GM19395 (cell line): Measurements from ENCODE around the gene RECQL5.
A peak's percentile ranks its signal among the peaks of the same experiment; 100 is the strongest.
"Not testable (repeated sequence)": the region's sequence is repeated elsewhere in the genome, so short reads cannot be mapped to it uniquely, and the experiment has no call there.

Experiments used
- ATAC-seq: cut with Tn5 transposase; IDR thresholded peaks from one replicate; pipeline ENCODE4 v1.9.1; 2021; ENCODE audit warnings: mild to moderate bottlenecking, moderate library complexity; ENCODE audit not compliant: unreplicated experiment

The RECQL5 gene

DNA sequence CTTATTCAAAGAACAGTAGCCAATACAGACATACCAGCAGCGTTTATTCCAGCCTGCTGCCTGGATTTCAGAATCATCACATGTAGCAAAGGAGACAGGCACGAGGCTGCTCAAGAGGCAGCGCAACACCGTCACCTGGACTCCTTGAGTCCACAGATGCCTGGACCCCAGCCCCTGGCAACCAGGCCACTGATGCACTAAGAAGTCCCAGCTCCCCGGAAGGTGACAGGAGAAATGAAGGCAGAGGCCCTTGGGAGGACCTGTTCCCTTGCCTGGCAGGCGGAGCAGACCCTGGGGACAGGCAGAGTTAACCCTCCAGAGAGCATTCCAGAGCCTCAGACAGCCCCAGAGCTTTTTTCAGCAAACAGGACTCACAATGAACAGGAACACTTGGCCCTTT is 17.3 kb downstream of the RECQL5 start:
- no peak for ATAC-seq

- no peak for ATAC-seq
Observed at GRCh38 chr17:75647921-75648320, 19.0 kb downstream of the RECQL5 start.

DNA sequence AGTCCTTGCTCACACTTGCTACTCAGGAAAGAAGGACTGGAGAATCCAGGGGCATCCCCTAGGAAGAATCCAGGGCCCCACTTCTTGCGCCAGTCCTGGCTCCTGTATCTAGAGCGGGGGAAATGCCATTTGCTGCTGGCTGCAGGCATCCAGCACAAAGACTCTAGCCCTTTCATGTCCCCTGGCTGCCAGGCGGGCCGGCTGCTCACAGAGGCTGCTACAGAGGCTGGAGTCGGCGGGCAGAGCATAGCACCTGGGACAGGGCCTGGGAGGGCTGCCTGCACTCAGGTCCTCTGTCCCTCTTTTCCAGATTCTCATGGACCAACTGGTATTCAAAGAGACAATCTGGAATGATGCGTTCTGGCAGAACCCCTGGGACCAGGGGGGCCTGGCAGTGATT is 19.9 kb downstream of the RECQL5 start:
- ATAC-seq = no peak

DNA sequence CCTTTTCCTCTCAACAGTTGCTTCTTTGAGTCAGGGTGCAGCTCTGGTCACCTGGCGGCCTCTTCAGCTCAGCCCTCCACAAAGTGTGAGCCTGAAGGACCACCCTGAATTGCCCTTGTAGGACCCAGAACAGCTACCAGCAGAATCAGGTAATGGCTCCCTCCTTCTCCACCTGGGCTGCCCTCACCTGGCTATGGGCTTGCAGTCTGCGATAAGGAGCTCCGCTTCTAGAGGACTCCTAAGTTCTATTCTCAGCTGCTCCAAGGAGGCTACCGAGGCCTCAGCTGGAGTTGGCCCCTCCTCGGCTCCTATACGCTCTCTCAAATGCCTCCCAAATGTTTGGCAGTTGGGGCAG is 20.3 kb downstream of the RECQL5 start:
- peak; percentile 14 for ATAC-seq

GRCh38 chr17:75645889-75646637 is 20.9 kb downstream of the RECQL5 start:
- ATAC-seq = peak; percentile 85

DNA sequence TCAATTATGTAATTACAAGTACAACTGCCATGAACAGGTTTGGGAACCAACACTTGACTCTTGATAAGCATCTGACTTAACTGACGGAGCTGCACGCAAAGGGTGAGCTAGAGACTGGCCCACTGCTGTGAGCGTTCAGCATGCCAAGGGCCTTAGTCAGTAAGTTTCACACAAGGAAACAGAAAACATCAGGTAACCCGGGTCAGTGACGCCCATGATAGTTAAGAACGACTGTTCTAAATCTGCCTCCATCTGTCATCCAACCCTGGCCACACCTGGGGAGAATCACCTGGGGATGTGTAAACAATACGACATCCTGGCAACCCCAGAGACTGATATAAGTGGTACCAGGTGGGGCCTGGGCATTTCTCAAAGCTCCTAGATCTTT is 21.5 kb downstream of the RECQL5 start:
- ATAC-seq = no peak

DNA sequence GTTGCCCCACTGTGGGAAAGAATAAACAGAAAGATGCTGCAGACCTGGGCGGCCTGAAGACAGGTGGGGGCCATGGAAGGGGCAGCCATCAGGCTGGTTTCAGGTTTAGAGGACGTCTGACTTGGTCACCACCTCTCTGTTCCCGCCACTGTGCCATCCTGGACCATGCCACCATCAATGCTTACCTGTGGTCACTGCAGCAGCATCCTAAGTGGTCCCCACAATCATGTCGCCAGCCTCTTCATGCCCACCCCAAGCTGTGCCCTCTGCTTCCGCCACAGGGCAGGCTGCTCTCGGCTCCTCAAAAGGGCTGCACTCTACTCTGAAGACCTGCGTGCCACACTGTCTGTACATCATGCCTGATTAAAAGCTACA is 23.3 kb downstream of the RECQL5 start:
- ATAC-seq = no peak

GRCh38 chr17:75642784-75643642 is 23.9 kb downstream of the RECQL5 start:
- no peak for ATAC-seq

- no peak for ATAC-seq
Observed at GRCh38 chr17:75642182-75642783, 24.7 kb downstream of the RECQL5 start.

- no peak for ATAC-seq
Observed at GRCh38 chr17:75641343-75641742, 25.6 kb downstream of the RECQL5 start.

DNA sequence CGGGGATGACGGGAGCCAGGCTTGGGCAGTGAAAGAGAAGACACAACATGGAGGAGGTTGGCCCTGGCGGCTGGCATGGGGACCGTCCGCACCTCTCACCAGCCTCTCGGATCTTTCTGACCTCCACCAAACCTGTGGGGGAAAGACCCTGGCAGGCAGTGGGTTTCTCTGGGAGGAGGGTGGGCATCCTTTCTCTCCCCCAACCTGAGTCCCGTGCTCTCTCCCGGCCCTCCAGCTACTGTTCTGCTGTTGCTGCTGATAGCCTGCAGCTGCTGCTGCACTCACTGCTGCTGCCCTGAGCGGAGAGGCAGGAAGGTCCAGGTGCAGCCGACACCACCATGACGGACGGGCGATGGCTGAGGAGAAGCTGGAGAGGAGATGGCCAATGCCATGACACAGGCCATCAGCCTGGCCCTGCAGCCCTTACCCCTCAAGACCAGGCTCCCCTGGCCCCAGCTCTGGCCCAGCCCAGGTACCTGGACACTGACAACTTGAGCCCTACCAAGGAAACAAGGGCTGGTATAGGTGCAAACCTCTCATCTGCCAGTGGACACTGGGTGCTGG is 26.3 kb downstream of the RECQL5 start:
- no peak for ATAC-seq

DNA sequence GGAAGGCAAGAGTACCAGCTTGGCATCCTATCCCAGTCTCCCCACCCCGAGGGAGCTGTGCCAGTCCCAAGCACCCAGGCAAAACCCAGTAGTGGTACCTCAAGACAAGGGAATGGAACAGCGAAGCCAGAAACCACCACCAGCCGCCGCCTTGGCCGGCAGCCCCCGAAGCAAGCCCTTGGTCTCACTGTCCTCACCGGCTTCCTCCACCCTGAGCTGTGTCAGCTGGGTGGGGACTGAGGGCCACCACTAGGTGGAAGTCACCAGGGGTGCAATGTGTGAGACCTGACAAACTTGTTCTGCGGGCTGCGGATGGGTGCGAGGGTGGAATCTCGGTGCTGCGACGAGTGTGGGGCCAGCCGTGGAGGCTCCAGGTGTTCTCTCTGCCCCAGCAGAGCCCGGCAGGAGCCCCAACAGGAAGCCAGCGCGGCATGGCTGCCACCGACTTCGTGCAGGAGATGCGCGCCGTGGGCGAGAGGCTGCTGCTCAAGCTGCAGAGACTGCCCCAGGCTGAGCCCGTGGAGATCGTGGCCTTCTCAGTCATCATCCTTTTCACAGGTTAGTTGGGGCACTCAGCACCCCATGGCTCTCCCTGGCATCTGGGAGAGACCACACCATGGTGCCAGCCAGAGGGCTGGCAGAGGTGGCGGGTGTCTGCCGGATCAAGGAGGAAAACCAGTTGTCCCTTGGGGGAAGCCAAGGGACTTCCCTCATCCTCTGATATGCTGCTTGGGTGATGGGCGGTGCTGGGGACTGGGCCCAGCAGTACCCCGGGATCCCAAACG is 27.0 kb downstream of the RECQL5 start:
- ATAC-seq = no peak

GRCh38 chr17:75639327-75639726 is 27.6 kb downstream of the RECQL5 start:
- no peak for ATAC-seq

- no peak for ATAC-seq
Observed at GRCh38 chr17:75638893-75639292, 28.1 kb downstream of the RECQL5 start.

DNA sequence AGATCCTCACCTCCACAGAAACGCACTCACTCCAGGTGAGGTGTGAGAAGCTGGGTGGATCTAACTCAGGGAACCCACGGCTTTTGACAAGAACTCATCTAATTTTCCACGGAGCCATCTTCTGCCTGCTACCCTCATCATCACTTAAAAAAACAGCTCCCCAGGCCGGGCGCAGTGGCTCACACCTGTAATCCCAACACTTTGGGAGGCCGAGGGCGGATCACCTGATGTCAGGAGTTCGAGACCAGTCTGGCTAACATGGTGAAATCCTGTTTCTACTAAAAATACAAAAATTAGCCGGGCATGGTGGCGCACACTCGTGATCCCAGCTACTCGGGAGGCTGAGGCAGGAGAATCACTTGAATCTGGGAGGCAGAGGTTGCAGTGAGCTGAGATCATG is 28.9 kb downstream of the RECQL5 start:
- not testable (repeated sequence) for ATAC-seq

DNA sequence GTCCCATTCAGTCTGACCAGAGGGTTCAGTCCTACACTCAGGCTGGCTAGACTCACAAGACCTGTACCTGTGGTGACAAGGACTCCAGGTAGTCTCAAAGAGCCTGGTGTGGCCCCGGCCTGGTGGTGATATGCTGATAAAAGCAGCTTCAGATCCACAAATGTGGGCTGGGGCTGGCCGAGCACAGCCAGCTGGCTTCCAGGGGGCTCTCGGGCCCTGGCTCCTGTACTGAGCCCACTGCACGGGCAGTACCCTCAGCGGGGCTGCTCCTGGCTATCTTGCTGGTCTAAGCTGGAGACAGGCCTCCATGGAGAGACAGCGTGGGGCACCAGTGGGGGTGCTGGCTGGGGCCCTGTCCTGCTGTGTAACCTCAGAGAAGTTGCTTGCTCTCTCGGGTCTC is 29.4 kb downstream of the RECQL5 start:
- no peak for ATAC-seq

GRCh38 chr17:75637143-75637538 is 29.8 kb downstream of the RECQL5 start:
- ATAC-seq = no peak

GRCh38 chr17:75636381-75637142 is 30.4 kb downstream of the RECQL5 start:
- ATAC-seq = no peak

DNA sequence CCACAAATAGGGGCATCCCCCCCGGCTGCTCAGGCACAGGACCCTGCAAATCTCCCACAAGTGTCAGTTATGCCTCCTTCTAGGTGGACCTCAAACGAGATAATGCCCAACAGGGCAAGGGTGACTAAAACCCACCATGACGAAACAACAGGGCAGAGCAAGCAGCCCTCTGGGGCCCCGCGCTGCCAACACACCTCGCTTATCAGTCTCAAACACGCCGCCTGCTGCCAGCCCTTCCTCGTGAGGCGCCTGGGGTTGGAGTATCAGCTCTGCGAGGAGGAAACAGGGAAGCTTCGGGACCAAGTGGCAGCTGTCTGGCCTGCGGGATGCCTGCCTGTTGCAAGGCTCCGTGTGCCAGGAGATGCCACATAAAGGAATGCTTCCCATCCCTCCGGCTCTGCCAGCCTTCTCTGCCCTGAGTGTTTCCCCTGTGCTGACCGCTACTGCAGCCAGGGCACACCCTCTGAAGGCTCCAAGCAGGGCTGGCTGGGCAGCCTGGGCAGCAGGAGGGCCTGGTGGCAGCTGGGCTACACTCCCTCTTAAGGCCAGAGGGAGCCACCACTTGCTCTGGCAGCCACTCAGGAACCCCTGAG is 31.2 kb downstream of the RECQL5 start:
- ATAC-seq = no peak
